WTC11 (cell line): Measurements from ENCODE around the gene THAP3. TPM values are rescaled to one million over a fixed set of nuclear protein-coding genes. Genes with fewer than 3 reads are reported as not detected.

Experiments used
- ATAC-seq: fragments of 200-7000 bp; cut with Tn5 transposase; 2 replicates; pipeline ENCODE4 v1.10.0; 2021; ENCODE audit warnings: mild to moderate bottlenecking, moderate library complexity
- CTCF ChIA-PET: fragments of 300-600 bp; sonication (Branson Sonifier 250); formaldehyde crosslinking; loops from one replicate; lab custom pipeline; 2021; ENCODE audit warnings: antibody characterized with exemption; lab: Charles Lee
- POLR2A ChIA-PET: fragments of 350-600 bp; sonication (Branson Sonifier 250); formaldehyde crosslinking; loops from one replicate; lab custom pipeline; 2021; ENCODE audit warnings: antibody characterized with exemption; lab: Charles Lee
- DNase-seq: peaks from one replicate; pipeline ENCODE4 v3.0.0; 2021; ENCODE audit warnings: low spot score
- H3K27ac Mint-ChIP-seq: 2 replicates; pipeline ENCODE4 v1.8.0; 2021; ENCODE audit warnings: mixed read lengths
- H3K27me3 Mint-ChIP-seq: 2 replicates; pipeline ENCODE4 v1.8.0; 2021; ENCODE audit warnings: low read depth, mild to moderate bottlenecking, moderate library complexity, mixed read lengths
- H3K36me3 Mint-ChIP-seq: 2 replicates; pipeline ENCODE4 v1.8.0; 2021; ENCODE audit warnings: mixed read lengths
- H3K4me1 Mint-ChIP-seq: 2 replicates; pipeline ENCODE4 v1.8.0; 2022; ENCODE audit warnings: mixed read lengths
- H3K4me3 Mint-ChIP-seq: 2 replicates; pipeline ENCODE4 v1.8.0; 2021; ENCODE audit warnings: mild to moderate bottlenecking, moderate library complexity, mixed read lengths
- H3K9me3 Mint-ChIP-seq: 2 replicates; pipeline ENCODE4 v1.8.0; 2021; ENCODE audit warnings: mixed read lengths
- E2F4 ChIP-seq: sonication (generic); formaldehyde crosslinking; IDR thresholded peaks from 2 replicates; pipeline ENCODE4 v1.8.1; 2022; ENCODE audit warnings: low read depth, mild to moderate bottlenecking, moderate library complexity, missing genetic modification reagents, borderline replicate concordance
- GABPB1 ChIP-seq: sonication (generic); formaldehyde crosslinking; IDR thresholded peaks from 2 replicates; pipeline ENCODE4 v1.8.1; 2023; ENCODE audit warnings: mild to moderate bottlenecking, missing genetic modification reagents
- IRF2 ChIP-seq: sonication (generic); formaldehyde crosslinking; IDR thresholded peaks from 2 replicates; pipeline ENCODE4 v1.8.0; 2022; ENCODE audit warnings: low read depth, missing genetic modification reagents, borderline replicate concordance
- MYBL2 ChIP-seq: sonication (generic); formaldehyde crosslinking; IDR thresholded peaks from 2 replicates; pipeline ENCODE4 v1.8.1; 2023; ENCODE audit warnings: mild to moderate bottlenecking, moderate library complexity, missing genetic modification reagents
- NFYB ChIP-seq: sonication (generic); formaldehyde crosslinking; conservative IDR thresholded peaks from 2 replicates; pipeline ENCODE4 v1.8.0; 2022; ENCODE audit warnings: low read depth, missing genetic modification reagents
- OVOL2 ChIP-seq: fragments of 250-450 bp; sonication (Bioruptor Pico); IDR thresholded peaks from 2 replicates; pipeline ENCODE4 v1.9.0; 2021; ENCODE audit warnings: mild to moderate bottlenecking, borderline replicate concordance
- PREB ChIP-seq: sonication (generic); formaldehyde crosslinking; IDR thresholded peaks from 2 replicates; pipeline ENCODE4 v1.8.1; 2022; ENCODE audit warnings: mild to moderate bottlenecking, missing genetic modification reagents, moderate library complexity, borderline replicate concordance
- RELA ChIP-seq: sonication (generic); formaldehyde crosslinking; IDR thresholded peaks from 2 replicates; pipeline ENCODE4 v1.8.1; 2022; ENCODE audit warnings: missing genetic modification reagents, mild to moderate bottlenecking, borderline replicate concordance
- SMAD4 ChIP-seq: sonication (generic); formaldehyde crosslinking; IDR thresholded peaks from 2 replicates; pipeline ENCODE4 v1.8.0; 2022; ENCODE audit warnings: mild to moderate bottlenecking, missing genetic modification reagents
- TEAD4 ChIP-seq: sonication (generic); formaldehyde crosslinking; IDR thresholded peaks from 2 replicates; pipeline ENCODE4 v1.8.0; 2022; ENCODE audit warnings: mild to moderate bottlenecking, missing genetic modification reagents
- ZBTB21 ChIP-seq: sonication (generic); formaldehyde crosslinking; IDR thresholded peaks from 2 replicates; pipeline ENCODE4 v1.8.1; 2023; ENCODE audit warnings: mild to moderate bottlenecking, missing genetic modification reagents, borderline replicate concordance
- ZMAT4 ChIP-seq: fragments of 250-450 bp; sonication (Bioruptor Pico); IDR thresholded peaks from 2 replicates; pipeline ENCODE4 v1.9.0; 2021; ENCODE audit warnings: mild to moderate bottlenecking
- ZNF263 ChIP-seq: sonication (generic); formaldehyde crosslinking; IDR thresholded peaks from 2 replicates; pipeline ENCODE4 v1.8.1; 2022; ENCODE audit warnings: low read depth, mild to moderate bottlenecking, moderate library complexity, missing genetic modification reagents
- total RNA-seq: library from RNA; stranded (reverse); gene quantifications from 3 replicates; pipeline ENCODE4 v1.2.3, GENCODE V29; 2021
- TF ChIP-seq, protein P1 (sequence below): sonication (generic); formaldehyde crosslinking; IDR thresholded peaks from 2 replicates; pipeline ENCODE4 v1.8.1; 2023; ENCODE audit warnings: mild to moderate bottlenecking, missing genetic modification reagents, moderate library complexity
- TF ChIP-seq, protein P2 (sequence below): sonication (generic); formaldehyde crosslinking; IDR thresholded peaks from 2 replicates; pipeline ENCODE4 v1.8.0; 2022; ENCODE audit warnings: missing genetic modification reagents
- TF ChIP-seq, protein P3 (sequence below): sonication (generic); formaldehyde crosslinking; conservative IDR thresholded peaks from 2 replicates; pipeline ENCODE4 v1.8.1; 2022; ENCODE audit warnings: mild to moderate bottlenecking, missing genetic modification reagents
- TF ChIP-seq, protein P4 (sequence below): sonication (generic); formaldehyde crosslinking; IDR thresholded peaks from 2 replicates; pipeline ENCODE4 v1.8.0; 2022; ENCODE audit warnings: mild to moderate bottlenecking, missing genetic modification reagents
- TF ChIP-seq, protein P5 (sequence below): fragments of 250-450 bp; sonication (Bioruptor Pico); conservative IDR thresholded peaks from 2 replicates; pipeline ENCODE4 v1.9.0; 2021; ENCODE audit warnings: mild to moderate bottlenecking

THAP3 gene
- total RNA-seq, 1 experiment from 2014 or later = 14.8 TPM

- Mint-ChIP-seq H3K4me3 (no peak overlapping the region), H3K36me3 (peaks cover 51% of the 10 kb centered on the region), H3K27me3 (no peaks in the 10 kb centered on the region; the same call in 1 of the 2 replicates), H3K27ac (peak overlapping the region; percentile 79; the same call in 1 of the 2 replicates), H3K9me3 (no peaks in the 10 kb centered on the region), H3K4me1 (peaks cover 14% of the 10 kb centered on the region)
- ATAC-seq (no peak), DNase-seq (no peak)
- ChIA-PET CTCF (interaction anchor here (1.2 kb wide), 2 partner anchors 18 to 20 kb away, joined by 3 read pairs; no protein-coding TSS in a partner anchor), POLR2A (interaction anchor here (1.5 kb wide), 1 partner anchor 20 kb away, joined by 4 read pairs; no protein-coding TSS in a partner anchor)
- TF ChIP-seq IRF2 (CRISPR knock-in tag) (no peak), TEAD4 (no peak)
Measured at GRCh38 chr1:6621429-6622391, 3.0 kb upstream of the THAP3 start.

- H3K4me1 Mint-ChIP-seq = peaks cover 14% of the 10 kb centered on the region
- no peaks in the 10 kb centered on the region for H3K9me3 Mint-ChIP-seq
- ChIA-PET CTCF (interaction anchor here (1.2 to 1.6 kb wide), 2 partner anchors 21 to 68 kb away, joined by 3 read pairs; partner anchors contain the start of gene TAS1R1), POLR2A (no interaction called here)
- no peak overlapping the region for H3K4me3 Mint-ChIP-seq
- peak overlapping the region; percentile 79; the same call in 1 of the 2 replicates for H3K27ac Mint-ChIP-seq
- DNase-seq (no peak), ATAC-seq (no peak)
- peaks cover 51% of the 10 kb centered on the region for H3K36me3 Mint-ChIP-seq
- H3K27me3 Mint-ChIP-seq = no peaks in the 10 kb centered on the region; the same call in 1 of the 2 replicates
- TF ChIP-seq, protein P1, sequence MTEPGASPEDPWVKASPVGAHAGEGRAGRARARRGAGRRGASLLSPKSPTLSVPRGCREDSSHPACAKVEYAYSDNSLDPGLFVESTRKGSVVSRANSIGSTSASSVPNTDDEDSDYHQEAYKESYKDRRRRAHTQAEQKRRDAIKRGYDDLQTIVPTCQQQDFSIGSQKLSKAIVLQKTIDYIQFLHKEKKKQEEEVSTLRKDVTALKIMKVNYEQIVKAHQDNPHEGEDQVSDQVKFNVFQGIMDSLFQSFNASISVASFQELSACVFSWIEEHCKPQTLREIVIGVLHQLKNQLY (CRISPR knock-in tag) = no peak
- no peak for TF ChIP-seq RELA (CRISPR knock-in tag)
- TF ChIP-seq OVOL2 = no peak
- no peak for TF ChIP-seq SMAD4 (CRISPR knock-in tag)
- TF ChIP-seq GABPB1 = no peak
- TF ChIP-seq ZNF263 (CRISPR knock-in tag) = no peak
- TF ChIP-seq MYBL2 = no peak
- TF ChIP-seq ZMAT4 = no peak
- TF ChIP-seq ZBTB21 (CRISPR knock-in tag) = no peak
- TF ChIP-seq PREB = no peak
- no peak for TF ChIP-seq NFYB (CRISPR knock-in tag)
- TF ChIP-seq, protein P2, sequence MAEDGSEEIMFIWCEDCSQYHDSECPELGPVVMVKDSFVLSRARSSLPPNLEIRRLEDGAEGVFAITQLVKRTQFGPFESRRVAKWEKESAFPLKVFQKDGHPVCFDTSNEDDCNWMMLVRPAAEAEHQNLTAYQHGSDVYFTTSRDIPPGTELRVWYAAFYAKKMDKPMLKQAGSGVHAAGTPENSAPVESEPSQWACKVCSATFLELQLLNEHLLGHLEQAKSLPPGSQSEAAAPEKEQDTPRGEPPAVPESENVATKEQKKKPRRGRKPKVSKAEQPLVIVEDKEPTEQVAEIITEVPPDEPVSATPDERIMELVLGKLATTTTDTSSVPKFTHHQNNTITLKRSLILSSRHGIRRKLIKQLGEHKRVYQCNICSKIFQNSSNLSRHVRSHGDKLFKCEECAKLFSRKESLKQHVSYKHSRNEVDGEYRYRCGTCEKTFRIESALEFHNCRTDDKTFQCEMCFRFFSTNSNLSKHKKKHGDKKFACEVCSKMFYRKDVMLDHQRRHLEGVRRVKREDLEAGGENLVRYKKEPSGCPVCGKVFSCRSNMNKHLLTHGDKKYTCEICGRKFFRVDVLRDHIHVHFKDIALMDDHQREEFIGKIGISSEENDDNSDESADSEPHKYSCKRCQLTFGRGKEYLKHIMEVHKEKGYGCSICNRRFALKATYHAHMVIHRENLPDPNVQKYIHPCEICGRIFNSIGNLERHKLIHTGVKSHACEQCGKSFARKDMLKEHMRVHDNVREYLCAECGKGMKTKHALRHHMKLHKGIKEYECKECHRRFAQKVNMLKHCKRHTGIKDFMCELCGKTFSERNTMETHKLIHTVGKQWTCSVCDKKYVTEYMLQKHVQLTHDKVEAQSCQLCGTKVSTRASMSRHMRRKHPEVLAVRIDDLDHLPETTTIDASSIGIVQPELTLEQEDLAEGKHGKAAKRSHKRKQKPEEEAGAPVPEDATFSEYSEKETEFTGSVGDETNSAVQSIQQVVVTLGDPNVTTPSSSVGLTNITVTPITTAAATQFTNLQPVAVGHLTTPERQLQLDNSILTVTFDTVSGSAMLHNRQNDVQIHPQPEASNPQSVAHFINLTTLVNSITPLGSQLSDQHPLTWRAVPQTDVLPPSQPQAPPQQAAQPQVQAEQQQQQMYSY (CRISPR knock-in tag) = no peak
- TF ChIP-seq, protein P3, sequence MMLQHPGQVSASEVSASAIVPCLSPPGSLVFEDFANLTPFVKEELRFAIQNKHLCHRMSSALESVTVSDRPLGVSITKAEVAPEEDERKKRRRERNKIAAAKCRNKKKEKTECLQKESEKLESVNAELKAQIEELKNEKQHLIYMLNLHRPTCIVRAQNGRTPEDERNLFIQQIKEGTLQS = no peak
- no peak for TF ChIP-seq IRF2 (CRISPR knock-in tag)
- TF ChIP-seq, protein P4, sequence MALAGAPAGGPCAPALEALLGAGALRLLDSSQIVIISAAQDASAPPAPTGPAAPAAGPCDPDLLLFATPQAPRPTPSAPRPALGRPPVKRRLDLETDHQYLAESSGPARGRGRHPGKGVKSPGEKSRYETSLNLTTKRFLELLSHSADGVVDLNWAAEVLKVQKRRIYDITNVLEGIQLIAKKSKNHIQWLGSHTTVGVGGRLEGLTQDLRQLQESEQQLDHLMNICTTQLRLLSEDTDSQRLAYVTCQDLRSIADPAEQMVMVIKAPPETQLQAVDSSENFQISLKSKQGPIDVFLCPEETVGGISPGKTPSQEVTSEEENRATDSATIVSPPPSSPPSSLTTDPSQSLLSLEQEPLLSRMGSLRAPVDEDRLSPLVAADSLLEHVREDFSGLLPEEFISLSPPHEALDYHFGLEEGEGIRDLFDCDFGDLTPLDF (CRISPR knock-in tag) = no peak
- TF ChIP-seq, protein P5, sequence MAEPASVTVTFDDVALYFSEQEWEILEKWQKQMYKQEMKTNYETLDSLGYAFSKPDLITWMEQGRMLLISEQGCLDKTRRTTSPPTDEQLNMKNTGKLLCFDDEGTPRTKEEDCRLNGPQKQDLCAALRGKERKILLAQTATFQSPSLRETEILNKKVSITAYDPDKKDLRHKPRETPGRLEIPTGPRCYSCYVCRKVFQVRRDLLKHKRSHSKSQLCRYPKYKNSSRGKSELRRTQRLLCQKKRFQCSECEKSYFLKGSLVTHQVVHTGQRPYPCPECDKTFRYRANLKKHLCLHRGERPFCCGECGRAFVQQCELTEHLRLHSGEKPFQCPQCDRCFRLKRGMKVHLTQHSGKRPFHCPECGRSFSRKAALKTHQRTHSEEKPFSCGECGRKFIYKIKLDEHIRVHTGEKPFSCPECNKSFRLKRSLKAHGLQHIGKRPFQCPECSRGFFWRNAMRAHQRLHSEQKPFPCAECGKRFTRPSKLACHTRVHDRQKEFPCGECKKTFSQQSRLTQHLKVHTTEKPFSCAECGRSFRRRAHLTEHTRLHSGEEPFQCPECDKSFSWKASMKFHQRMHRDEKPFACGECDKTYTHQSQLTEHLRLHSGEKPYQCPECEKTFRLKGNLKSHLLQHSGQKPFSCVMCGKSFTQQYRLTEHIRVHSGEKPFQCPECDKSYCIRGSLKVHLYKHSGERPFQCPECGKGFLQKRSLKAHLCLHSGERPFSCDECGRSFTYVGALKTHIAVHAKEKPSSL (CRISPR knock-in tag) = no peak
- no peak for TF ChIP-seq E2F4
Measured at GRCh38 chr1:6622396-6623152, 2.1 kb upstream of the THAP3 start.
